Measurements from ENCODE around the gene CLRN2.

Gene CLRN2

DNA sequence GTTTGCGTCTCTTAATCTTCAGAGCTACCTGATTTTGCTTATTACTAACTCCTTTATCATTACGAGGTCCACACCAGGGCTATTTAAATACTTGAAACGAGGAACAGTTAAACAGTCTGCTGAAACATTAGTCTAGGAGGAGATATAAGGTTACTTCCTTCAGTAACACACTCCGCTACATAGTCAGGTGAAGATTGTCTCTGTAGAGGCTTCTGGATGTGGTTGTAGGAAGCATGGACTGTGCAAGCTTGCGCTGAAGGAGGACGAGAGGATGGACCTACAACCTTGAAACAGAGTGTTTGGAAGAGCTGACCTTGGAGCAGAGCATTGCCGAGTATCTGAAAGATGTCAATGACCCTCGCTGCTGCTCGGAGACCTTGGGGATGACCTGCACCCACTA lies at the start of gene CLRN2:
Gene CLRN2, plus strand, starts transcription at position 301 of the 400 bp plus-strand sequence. CDS start 102 bp downstream, outside the sequence.
- no peak for DNase-seq

DNA sequence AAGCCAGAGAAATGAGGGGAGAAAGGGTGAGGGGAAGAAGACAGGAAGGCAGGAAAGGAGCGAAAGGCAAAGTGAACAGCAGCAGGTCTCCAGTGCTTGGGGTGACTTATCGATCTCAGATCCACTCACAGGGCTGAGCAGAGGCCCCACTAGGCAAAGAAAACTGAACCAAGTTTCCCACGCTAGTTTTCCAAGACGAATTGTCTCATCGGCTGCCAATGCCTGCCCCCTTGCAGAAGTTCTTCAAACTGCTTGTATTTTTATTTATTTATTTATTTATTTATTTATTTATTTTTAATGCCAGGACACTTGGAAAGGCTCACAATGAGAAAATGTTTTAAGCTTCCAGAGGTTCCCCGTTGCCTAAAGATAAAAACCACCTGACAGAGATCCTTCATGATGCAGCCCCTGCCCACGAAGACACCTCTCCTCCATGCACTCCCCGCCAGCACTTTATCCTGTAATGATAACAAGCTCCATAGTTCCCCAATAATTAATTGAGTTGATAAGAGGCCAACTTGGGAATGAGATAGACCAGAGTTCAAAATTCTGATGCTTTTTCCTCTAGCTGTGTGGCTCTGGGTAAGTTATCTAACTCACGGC lies 46.2 kb upstream of the CLRN2 start:
- DNase-seq, result no peak

DNA sequence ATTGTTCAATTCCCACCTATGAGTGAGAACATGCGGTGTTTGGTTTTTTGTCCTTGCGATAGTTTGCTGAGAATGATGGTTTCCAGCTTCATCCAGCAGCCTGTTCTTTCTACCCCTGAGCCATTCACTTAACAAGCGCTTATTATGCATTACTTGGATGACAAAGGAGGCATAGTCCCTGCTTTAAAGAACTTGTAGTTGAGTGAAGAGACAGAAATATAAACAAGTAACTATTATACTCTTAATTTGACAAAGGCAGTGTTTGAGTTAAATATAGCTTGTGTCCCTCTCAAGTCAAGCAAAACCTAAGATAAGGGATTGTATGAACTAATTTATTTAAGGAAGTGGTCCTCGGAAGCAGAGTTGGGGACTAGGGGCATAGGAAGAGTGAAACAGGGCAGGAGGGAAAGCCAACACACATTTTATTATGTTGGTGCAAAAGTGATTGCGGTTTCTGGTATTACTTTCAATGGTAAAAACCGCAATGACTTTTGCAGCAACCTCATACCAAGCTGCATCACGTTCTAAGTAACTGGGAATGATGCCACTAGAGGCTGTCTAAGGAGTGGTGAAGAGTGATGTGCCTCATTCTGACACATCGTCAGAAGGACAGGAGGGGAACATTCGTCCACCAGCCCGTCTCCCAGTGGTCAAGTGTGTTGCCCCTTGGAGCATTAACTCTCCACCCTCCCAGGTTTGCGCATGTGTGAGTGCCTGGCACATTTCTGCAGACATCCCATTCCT lies 44.9 kb upstream of the CLRN2 start:
- DNase-seq, result no peak

- no peak for DNase-seq
Observed at GRCh38 chr4:17475481-17475880, 39.5 kb upstream of the CLRN2 start.

DNA sequence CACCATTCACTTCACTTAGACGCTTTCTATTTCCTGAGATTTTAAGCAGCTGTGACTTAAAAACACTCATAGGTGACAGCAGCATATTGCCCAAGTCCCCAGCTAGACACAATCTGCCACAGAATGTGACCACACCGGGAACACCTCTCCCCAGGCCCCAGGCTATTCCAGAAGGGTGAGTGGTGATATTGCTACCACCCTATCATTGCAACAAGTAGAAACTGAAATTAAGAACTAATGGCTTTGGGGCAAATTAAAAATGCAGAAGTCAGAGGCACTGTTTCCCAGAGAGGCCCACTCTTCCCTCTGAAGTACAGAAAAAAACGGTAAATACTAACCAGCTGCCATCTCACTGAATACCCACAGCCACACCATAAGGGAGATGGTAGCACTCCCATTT lies 38.1 kb upstream of the CLRN2 start:
- no peak for DNase-seq

GRCh38 chr4:17477774-17478472 lies 37.0 kb upstream of the CLRN2 start:
- DNase-seq, result no peak

GRCh38 chr4:17480210-17480927 lies 34.6 kb upstream of the CLRN2 start:
- DNase-seq, result no peak

GRCh38 chr4:17480955-17481354 lies 34.0 kb upstream of the CLRN2 start:
- DNase-seq, result no peak

- no peak for DNase-seq
Observed at GRCh38 chr4:17482716-17483115, 32.2 kb upstream of the CLRN2 start.

DNA sequence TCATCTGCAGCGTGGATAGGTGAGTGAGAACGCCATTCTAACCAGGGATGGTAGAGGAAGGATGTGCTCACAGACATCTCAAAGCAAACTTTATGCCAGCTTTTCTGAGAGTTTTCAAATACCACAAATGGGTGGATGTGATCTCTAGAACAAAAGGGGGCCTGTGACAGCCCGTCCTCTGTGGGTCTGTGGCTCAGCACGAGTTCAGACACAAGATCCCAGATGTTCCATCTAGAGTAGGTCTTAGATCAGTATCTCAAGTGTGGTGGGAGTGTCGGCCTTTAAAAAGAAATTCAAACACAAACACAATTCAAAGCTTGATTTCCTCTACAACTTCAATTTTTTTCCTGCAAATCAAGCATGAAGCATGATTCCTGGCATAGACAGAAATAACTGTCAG lies 25.8 kb upstream of the CLRN2 start:
- DNase-seq, result no peak

GRCh38 chr4:17489721-17490120 lies 25.2 kb upstream of the CLRN2 start:
- DNase-seq, result no peak

DNA sequence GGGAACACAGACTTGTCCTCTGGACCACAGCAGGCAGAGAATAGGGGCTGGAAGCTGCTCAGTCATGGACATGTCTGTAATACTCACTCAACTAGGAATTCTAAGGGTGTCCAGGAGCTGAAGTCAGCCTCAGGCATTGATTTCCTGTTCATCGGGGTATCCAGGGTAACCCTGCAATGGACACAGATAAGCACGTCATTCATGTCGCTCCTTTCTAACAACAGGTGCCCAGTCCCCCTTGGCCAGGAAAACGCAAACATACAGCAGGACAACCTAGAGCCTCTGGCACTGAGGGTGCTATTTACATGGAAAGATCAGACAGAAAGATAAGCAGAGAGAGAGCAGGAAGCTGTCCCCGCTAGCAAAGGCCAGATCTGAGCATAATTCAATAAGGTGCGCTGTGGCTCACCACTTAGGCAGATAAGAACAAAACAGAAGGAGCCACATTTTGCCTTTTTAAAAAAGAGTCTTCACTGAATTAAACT lies 24.3 kb upstream of the CLRN2 start:
- DNase-seq, result no peak

GRCh38 chr4:17491196-17491595 lies 23.8 kb upstream of the CLRN2 start:
- DNase-seq, result no peak

- no peak for DNase-seq
Observed at GRCh38 chr4:17492058-17492741, 22.8 kb upstream of the CLRN2 start.

GRCh38 chr4:17492876-17493275 lies 22.1 kb upstream of the CLRN2 start:
- no peak for DNase-seq

- no peak for DNase-seq
Observed at GRCh38 chr4:17493619-17494018, 21.3 kb upstream of the CLRN2 start.

DNA sequence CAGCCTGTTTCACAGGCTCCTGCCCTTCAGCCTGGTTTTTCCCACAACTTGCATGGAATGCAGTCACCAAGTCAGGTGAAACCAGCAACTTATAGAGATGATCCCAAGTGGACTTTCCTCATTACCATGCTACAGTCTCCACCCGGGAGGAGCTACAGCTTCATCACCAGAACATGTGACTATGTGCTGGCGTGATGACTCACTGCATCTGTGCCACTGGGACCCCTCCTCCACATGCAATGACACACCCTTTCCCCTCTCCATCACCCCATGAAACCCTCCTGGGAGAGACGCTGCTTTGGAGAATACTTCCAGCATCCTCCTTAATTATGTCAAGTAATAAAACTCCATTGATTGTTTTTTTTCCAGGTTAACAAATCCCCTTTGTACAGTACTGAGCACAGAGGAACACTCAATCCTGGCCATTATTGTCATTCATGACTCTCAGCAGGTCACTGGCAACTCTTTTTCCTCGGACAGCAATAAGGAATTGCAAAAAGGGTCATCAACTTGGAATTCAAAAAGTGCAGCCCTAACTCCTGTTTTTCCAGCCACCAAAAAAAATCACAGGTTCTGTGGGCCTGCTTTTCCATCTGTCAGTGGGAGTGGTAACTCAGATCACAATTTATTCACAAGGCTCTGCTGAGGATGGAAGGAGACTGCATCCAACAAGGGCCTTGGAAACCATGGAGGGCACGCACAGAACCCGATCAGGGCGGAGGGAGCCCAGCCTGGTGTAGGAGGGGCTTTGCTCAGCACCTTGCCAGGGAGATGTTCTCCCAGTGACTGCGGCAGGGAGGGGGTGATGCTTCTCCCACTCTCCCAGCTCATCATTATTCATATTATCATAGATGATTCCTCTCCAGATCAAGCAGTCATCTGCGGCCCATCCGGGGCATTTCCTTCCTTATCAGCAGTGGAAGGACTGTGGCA lies 20.4 kb upstream of the CLRN2 start:
- DNase-seq, result no peak

GRCh38 chr4:17497890-17498523 lies 17.0 kb upstream of the CLRN2 start:
- no peak for DNase-seq

DNA sequence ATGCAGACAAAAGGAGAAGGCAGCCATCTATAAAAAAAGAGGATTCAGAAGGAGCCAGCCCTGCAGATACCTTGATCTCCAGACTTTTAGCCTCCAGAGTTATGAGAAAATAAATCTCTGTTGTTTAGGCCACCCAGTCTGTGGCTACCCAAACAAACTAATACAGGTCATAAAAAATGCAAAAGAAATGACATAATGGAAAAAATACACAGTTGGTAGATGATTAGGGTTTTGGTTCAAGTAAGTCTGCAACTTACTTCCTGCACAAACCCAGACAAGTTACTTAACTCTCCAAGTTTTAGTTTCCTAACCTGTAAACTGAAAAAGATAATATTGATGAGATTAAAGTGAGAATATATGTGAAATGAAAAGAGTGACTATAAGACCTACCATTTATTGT lies 14.4 kb upstream of the CLRN2 start:
- DNase-seq, result no peak

DNA sequence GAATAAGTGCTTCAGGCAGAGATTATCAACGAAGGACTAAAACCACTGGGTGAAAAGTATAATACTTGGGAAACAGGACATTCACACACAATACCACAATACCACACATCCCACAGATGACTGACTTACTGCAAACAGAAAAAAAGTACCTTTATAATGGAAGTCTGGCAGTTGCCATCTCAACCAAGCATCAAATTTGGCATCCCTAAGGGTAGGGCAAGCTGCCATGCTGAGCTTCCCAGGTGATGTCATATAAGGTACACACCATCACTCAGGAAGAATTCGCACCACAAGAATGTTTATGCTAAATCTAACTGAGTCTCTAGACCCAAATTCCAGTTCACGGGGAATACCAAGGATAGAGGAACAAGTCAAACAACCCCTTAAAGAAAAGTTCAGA lies 12.2 kb upstream of the CLRN2 start:
- DNase-seq, result no peak

DNA sequence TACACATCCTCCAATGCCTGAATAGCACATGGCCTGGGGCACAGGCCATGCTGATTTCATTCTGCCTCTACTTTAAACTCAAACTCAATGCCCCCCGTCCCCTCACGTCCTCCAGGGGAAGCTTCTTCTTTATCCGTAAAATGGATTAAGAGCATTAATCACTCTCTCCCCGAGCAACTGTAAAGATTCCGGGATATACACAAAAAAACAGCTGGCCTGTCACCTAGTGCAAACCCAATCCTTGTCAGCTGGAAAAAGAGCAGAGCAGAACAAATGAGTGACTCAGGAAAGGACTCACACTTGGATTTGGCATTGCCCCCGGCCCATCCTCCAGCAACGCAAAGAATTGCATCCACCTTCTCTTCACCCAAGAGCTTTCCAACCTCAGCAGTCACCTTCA lies 10.9 kb upstream of the CLRN2 start:
- DNase-seq, result no peak

Measured in NCI-H510A treated with DMSO at 0.1 percent for 48 hours (cell line).